Cerebellar nuclear complex (tissue), 1 donor: Measurements from ENCODE around the gene FAM81A.
"Not testable (repeated sequence)": the region's sequence is repeated elsewhere in the genome, so short reads cannot be mapped to it uniquely, and the experiment has no call there.

Experiments used
- DNase-seq, 2 experiments: peaks; one replicate each; lab custom pipeline; 2025; lab: John Stamatoyannopoulos, UW

FAM81A gene

DNA sequence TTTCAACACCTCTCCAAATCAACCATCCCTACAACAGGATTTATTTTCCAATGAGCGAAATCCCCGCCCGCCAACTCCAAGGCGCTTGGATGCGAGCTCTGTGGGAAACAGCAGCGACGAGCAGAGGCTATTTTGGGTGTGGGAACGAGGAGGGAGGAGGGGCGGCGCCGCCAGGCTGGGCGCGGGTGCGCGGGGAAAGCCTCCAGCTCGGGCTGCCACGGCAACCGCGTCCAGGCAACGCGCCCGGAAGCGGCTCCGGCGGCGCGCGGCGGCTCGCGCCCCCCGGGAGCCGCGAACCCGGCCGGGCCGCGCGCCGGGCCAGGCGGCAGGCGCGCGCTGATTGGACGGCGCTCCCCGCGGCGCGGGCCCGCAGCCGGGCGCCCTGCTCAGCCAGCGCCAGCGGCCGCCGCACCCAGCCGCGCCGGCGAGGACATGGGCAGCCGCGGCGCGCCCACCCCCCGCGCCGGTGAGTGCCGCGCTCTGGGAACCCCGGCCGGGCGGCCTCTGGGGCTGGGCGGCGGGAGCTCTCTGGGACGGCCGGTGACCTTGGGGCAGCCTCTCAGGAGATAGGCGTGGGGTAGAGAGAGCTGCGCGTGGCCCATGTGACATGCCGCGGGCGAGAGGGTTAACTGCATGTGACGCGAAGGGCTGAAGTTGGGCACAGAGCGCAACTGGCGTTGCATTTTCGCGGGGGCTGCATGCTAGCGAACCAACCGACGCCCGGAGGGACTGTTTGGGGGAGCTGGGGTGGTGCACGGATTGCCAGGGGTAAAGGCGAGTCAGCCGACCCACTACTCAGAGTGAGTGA lies at the start of gene FAM81A:
Gene FAM81A (plus strand): TSS at position 370 of the 808 bp plus-strand sequence. CDS start 20,441 bp downstream, outside the sequence.
- DNase-seq, result no peak

DNA sequence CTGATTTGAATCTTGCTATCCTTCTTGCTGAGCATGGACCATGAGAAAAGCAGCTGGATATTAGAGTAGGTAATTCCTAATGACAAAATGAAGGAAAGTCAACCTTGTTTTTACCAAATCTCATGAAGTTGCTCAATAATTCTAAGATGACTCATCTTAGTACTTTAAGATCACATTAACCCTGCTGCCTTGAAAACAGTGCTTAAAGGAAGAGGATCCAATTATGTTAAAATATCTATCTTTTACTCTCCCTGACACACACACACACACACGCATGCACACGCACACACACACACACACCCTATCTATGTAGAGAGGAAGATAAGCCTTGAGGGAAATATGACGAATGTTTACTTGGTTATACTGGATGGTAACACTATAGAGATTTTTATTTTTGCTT lies 49.3 kb upstream of the FAM81A start:
- DNase-seq, result no peak

DNA sequence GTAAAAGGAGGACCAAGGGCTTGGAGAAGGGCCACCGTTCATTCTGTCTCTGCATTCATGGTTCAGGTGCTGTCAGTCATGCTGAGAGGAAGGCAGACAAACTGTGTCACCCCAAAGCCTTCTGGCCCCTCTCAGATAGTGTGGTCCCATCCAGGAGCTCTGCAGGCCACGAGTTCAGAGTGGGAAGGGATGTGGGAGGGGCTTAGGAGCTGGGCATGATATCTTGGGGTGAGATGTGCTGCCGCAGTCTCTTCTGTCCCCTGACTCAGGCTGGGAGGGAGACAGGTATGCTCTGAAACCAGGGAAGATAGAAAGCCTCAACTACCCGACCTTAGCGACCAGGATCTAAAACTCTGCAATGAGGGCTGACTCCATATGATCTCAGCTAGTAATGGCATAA lies 45.7 kb upstream of the FAM81A start:
- DNase-seq, result no peak

DNA sequence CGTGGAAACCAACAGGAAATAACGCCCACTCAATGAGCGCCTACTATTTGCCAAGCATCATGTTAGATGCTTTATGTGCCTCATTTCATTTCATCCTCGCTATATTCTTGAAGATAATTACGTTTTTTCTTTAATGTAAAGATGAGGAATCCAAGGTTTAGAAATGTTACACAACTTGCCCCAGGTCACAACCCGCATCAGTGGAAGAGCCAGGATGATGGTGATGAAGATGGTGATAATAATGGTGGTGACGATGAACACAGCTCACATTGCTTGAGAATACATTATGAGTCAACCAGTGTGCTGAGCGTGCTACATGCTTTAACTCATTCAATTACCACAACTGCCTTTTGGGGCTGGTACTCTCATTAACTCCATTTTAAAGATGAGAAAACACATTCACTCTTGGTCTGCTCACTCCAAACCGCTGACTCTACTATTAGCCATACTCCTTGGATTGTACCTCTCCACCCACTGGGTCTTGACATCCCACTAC lies 43.8 kb upstream of the FAM81A start:
- no peak for DNase-seq

DNA sequence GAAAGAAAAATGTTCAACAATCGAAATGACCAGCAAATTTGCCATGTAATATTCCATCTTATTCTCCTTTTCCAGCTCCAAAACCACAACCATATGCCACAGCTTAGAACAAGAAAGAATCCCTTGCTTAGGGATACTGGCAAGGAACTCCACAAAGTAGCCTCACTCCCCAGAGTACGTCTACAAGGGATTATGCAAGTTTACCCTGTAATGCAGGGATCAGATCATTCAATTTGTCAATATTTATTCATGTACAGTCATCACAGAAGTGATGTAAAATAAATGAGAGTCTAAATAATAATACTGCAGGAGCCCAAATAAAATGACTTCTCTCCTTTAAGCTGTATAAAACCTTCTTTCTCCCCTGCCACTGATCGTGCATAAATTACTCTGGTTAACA lies 41.8 kb upstream of the FAM81A start:
- DNase-seq, result no peak

DNA sequence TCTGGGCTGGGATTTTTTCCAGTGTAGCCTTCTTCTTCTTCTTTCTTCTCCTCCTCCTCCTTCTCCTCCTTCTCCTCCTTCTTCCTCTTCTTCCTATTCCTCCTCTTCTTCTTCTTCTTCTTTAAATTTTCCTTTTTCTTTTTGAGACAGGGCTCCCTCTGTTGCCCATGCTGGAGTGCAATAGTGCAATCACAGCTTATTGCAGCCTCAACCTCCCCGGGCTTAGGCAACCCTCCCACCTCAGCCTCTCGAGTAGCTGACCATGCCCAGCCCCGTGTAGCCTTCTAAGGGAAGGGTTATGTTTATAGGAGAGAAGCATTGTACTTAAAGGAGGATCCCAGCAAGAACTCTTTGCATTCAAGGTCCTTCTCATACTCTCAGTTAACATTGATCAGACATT lies 41.3 kb upstream of the FAM81A start:
- no peak for DNase-seq

DNA sequence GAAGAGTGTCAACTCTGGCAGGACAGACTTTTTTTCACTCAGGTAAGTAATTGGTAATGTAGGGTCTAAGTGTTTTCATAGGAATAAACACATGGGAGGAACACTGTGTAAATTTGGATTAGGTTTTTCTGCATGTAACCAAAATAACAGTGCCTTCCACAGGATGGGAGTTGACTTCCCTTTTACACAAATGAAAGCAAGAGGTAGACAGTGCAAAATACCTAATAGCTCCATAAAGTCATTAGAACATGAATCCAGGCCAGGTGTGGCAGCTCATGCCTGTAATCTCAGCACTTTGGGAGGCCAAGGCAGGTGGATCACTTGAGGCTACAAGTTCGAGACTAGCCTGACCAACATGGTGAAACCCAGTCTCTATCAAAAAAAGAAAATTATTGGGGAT lies 39.8 kb upstream of the FAM81A start:
- no peak for DNase-seq

DNA sequence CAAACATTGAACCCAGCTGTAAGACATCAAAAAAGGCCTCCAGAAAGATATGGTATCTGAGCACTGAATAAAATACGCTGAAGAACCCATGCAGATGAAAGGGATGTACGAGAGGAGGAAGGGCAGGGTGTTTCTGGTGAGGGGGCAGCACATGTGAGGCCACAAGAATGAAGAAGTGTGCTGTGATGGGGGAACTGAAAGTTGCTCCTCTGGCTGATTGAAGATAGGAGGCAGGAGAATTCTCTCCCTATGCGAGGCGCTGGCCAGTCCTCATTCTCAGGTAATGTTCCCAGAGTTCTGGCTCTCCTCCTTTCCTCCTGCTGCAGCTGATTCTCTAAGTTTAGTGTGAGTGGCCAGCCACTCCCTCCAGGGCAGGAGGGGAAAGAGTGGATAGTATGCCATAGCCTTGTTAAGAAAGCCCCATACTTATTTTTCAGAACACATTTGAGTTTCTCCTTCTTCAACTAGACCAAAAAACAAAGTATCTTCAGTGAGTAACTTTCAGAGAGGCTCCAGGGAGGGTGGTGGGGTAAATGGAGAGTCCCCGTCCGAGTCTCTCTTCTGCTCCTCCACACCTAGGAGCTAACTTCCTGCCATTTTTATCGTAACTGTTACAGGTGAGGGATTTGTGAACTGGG lies 38.4 kb upstream of the FAM81A start:
- no peak for DNase-seq

DNA sequence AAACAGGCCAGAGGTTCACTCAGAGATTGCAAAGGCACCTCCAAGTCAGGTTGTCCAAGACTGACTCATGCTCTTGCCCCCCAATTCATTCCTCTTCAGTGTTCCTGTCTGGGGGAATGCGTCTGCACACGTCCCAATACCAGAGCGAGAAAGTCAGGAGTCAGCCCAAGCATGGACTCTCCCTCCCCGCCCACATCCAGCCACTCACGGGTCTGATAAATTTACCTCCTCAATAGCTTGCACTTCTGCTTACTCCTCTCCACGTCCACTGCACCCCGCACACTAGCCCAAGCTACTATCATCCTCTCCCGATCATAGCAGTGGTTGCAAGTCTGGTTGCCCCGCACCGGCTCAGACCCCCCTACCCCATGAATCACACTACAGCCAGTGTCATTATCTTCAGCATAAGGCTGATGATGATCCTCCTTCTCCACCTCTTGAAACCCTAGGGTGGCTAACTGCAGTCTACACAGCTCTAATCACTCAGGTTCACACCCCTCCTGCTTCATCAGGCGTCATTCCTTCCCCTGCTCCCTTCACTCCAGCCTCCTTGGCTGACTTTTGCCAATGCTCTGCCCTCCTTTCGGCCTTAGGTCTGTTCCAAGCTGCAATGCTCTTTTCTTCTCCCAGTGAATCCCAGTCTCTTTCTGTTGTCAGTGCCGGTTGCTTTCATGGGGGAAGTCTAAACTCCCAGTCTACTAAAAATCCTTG lies 37.7 kb upstream of the FAM81A start:
- DNase-seq, result no peak

DNA sequence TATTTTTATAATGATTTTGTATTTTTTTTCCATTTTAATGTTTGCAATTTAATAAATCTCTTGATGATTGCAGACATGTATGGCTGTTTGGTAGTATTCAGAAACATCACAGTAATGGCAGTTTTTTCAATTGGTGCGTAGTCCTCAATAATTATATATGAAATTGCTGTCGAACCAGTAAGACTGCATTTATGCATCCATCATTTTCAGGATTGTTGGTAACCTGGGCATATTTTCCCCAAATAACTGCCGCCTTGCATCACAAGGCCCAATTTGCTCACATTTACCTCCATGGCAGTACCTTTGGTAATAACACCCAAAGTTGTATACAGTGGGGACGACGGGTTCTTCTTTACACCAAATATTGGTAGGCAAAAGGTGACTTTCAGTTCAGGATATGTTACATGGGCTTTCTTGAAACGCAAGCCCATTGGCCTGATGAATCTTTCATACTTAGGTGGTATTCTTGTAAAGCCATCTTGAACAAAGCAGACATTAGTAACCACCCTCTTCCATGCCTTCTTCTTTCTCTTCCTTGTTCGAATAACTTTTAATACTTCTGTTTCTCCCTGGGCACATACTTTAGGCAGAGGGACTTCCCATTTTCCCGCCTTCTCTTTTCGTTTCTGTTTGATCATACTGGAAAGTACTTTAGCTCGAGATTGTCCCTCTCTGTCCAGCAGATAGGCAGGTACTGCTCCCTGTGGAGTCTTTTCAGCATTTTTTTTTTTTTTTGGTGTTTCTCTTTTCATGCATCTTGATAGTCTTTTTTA lies 36.7 kb upstream of the FAM81A start:
- DNase-seq, result not testable (repeated sequence)

DNA sequence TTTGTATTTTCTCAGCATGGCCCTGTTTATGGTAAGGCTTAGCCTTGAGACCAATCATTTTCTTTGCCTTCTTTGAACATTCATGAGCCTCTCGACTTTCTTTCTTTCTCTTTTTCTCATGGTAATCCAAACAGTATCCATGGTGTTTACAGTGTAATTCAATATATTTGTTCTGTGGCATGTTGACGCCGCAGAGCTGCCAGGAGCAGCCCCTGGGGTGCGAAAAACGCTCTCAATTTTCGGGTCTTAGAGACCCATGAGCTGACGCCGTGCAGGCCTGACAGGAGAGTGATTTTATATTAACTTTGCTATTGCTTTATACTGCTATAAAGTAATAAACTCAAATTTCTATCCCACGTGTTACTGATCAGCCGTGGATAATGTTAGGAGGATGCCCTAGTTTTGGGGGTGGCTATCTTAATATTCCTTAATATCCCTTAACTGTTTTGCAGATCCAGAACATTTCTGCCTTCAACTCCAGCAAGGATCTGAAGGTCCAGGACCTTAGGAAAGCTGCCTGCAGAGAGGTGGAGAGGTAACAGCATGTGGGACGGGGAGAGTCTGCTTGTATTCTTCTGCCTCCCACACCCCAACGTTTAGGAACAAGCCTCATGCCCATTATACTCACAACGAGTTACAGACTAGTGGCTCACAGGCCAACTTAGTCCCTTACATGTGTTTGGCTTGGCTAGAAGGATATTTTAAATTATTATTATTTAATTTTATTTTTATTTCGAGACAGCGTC lies 36.0 kb upstream of the FAM81A start:
- DNase-seq, result no peak

DNA sequence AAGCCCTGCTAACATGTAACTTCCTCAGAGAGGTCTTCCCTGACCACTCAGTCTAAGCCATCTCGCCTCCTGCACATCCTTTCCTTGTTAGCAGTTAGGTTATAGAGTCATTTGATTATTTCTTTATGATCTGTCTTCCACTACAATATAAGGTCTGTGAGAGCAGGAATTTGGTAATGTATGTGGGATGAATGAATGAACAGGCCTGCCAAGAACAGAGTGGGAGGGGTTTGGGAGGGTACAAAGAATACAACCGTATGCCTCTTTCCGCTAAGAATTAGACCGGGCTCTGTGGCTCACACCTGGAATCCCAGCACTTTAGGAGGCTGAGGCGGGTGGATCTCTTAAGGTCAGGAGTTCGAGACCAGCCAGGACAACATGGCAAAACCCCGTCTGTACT lies 32.9 kb upstream of the FAM81A start:
- DNase-seq, result no peak

DNA sequence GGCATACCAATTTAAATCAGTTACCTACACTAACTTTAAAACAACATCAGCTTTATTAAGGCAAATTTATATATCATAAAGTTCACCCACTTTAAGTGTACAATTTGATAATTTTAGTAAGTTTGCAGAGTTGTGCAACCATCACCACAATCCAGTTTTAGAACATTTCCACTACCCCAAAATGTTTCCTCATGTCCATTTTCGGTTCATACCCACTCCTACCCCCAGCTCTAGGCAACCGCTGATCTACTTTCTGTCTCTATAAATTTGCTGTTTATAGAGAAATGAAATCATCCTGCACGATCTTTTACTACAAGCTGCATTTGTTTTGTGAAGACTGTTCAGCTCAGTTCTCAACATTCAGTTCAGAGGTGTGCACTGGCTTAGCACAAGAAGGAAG lies 31.5 kb upstream of the FAM81A start:
- no peak for DNase-seq

DNA sequence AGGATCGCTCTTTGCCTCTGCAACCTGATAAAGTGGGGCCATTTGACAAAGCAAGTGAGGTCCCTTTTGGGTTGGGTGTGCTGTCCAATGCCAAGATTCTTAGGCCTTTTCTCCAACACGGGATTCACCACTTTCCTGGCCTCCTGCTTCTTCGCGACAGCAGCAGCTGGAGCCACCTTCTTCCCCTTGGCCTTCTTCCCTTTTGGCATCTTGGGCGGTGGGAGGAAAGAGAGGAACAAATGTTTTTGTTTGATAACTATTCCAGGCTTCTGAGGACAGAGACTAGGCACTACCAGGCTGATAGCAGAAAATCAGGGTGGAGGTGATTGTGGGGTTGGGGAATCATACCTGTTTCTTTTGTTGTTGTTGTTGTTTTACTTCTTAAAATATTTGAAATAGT lies 30.0 kb upstream of the FAM81A start:
- DNase-seq, result no peak

DNA sequence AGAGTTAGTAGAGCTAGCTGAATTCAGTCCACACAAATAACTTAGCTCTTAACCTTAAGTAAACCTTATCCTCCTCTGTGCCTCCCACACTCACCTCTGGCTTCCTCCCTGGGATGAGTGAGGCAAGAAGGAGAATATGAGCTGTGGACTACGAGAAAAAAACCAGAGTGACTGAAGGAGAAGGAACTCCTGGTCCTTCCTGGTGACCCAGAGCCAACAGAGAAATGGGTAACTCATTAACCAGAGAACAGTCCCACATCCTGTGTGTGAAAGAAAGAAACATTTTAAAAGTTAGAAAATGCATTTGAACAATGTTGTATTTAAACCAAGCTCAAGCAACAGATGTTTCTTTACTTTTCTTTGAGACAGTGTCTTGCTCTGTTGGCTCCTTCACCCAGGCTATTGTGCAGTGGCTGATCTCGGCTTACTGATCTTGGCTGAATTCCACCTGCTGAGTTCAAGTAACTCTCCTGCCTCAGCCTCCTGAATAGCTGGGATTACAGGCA lies 27.5 kb upstream of the FAM81A start:
- DNase-seq, result no peak

DNA sequence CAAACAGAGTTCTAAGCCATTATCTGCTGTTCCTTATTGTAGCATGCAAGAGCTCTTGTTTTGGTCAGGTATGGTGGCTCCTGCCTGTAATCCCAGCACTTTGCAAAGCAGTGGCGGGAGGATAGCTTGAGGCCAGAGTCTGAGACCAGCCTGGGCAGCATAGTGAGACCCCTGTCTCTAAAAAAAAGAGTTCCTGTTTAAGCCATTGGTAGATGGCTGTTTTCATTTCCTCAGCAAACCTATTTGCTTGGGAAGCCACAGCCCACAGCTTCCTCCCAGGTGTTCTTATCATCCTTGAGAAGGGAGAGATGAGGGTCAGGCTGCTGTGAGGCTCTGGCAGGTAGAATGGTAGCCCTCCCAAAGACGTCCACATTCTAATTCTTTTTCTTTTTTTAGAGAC lies 24.4 kb upstream of the FAM81A start:
- DNase-seq, result no peak

DNA sequence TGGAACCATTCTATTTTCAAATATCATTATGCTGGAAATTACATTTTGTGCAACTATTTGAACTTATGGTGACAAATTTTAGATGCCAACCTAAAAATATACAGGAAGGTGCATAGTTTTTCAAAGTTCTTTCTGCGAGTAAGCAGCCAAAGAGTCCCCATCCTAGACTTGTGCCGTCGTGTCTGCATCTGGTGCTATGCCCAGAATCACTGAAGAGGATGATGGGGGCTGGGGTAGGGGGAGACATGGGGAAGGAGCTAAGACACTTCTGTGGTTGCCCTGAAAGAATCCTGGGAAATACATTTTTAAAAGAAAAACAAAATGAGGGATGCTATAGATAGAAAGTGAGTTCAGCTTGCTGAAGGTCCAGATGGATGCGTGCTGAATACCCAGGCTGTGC lies 21.2 kb upstream of the FAM81A start:
- no peak for DNase-seq

DNA sequence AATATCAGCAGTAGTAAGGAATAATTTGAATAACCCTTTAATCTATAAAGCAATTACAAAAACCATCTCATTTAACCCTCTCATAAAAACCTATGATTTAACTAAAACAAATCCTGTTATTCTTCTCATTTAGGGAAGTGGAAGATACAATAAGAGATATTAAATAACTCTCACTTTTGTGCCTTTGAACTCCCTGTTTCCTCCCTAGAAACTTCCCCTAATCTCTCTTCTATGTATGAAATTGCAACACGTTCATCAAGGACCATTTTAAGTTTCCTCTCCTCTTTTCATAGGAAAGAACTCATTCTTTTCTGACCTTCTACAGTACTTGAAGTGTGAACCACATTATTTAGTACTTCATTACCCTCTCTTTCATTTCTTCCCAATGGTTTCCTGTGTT lies 18.8 kb upstream of the FAM81A start:
- no peak for DNase-seq

DNA sequence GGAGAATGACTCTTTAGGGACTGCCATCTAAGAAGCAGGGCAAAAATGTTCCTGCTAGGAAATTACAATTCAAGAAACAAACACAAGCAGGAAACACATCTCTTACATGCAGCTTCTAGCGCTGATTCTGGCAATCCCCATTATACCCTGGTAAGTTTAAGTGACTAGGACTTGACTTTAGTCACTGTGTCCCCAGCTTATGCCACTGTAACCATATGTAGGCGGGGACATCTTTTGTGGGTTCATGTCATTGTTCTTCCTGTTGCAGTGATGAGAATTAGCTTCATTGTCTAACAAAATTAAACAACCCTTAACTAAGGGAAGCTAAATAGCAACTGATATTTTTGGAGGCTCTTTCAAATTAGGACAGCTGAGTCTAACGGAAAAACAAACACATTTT lies 17.9 kb upstream of the FAM81A start:
- no peak for DNase-seq

DNA sequence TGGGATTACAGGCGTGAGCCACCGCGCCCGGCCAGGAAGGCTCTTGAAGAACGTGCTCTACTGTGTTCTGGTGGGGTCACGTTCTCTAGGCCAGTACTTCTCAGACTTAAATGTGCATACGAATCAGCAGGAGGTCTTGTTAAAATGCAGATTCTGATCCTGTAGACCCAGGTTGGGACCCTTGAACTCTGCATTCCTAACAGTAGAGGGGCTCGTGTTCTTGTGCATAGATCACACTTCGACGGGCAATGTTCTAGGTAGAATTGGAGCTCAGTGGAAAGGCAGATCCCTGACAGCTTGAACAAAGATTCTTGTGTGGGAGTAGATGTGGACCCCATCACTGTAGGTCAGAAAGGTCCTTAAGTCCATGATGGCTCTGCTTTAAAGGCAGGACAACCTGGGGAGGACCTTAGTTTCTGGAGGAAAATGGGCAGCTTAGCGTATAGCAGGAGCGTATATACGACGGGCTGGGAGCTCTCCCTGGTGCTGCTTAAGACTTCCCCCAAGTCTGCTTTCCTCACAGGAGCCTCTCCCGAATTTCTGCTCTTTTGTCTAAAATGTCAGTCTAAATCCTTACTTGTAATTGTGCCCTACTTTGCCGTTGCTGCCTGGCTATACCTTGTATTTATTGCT lies 16.9 kb upstream of the FAM81A start:
- DNase-seq, result no peak

DNA sequence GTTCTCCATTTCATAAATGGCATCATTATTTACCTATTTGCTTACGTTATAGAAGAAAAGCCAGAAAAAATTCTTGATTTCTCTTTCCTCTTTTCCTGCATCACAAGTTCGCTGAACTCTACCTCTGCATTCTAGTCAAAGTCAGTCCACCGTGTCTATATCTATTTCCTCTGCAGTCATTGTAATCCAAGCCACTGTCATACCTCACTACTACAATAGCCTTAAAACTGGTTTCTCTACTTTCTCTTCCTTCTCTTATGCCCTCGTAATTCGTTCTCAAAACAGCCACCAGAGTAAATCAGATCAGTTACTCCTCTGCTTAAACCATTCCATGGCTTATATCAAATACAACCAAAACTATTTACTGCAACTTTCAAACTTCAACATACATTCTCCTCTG lies 13.4 kb upstream of the FAM81A start:
- no peak for DNase-seq
